ENCODE results near the gene DCXR.
A peak's percentile ranks its signal among the peaks of the same experiment; 100 is the strongest.

DCXR gene

GRCh38 chr17:82055023-82055964, 17.8 kb upstream of the DCXR start:
- no peak for DNase-seq (ENCODE audit: low spot score)

- DNase-seq (ENCODE audit: low spot score), result no peak
Observed at GRCh38 chr17:82054351-82055022, 17.0 kb upstream of the DCXR start.

- DNase-seq (ENCODE audit: low spot score), result no peak
Observed at GRCh38 chr17:82053556-82054263, 16.2 kb upstream of the DCXR start.

- DNase-seq (ENCODE audit: low spot score), result no peak
Observed at GRCh38 chr17:82053130-82053529, 15.6 kb upstream of the DCXR start.

GRCh38 chr17:82052638-82053059, 15.2 kb upstream of the DCXR start:
- DNase-seq (ENCODE audit: low spot score), result no peak

GRCh38 chr17:82051776-82052637, 14.5 kb upstream of the DCXR start, which contains the start of the genes GPS1 and RFNG:
GPS1 (plus strand) TSS chr17:82051898; CDS start chr17:82051932, 34 bp downstream.
RFNG (minus strand) TSS chr17:82051811; CDS start chr17:82051766, 45 bp downstream.
- DNase-seq (ENCODE audit: low spot score), result peak; percentile 64

GRCh38 chr17:82050761-82051641, 13.5 kb upstream of the DCXR start:
- no peak for DNase-seq (ENCODE audit: low spot score)

- DNase-seq (ENCODE audit: low spot score), result no peak
Observed at GRCh38 chr17:82050152-82050760, 12.8 kb upstream of the DCXR start.

GRCh38 chr17:82049521-82049971, 12.0 kb upstream of the DCXR start:
- no peak for DNase-seq (ENCODE audit: low spot score)

- no peak for DNase-seq (ENCODE audit: low spot score)
Observed at GRCh38 chr17:82049106-82049505, 11.6 kb upstream of the DCXR start.

- DNase-seq (ENCODE audit: low spot score), result no peak
Observed at GRCh38 chr17:82048571-82048971, 11.1 kb upstream of the DCXR start.

GRCh38 chr17:82047914-82048570, 10.5 kb upstream of the DCXR start:
- DNase-seq (ENCODE audit: low spot score), result no peak

GRCh38 chr17:82047379-82047778, 9.9 kb upstream of the DCXR start:
- no peak for DNase-seq (ENCODE audit: low spot score)

GRCh38 chr17:82046903-82047302, 9.4 kb upstream of the DCXR start:
- no peak for DNase-seq (ENCODE audit: low spot score)

GRCh38 chr17:82045936-82046484, 8.5 kb upstream of the DCXR start:
- no peak for DNase-seq (ENCODE audit: low spot score)

GRCh38 chr17:82043507-82043906, 6.0 kb upstream of the DCXR start:
- DNase-seq (ENCODE audit: low spot score), result no peak

- no peak for DNase-seq (ENCODE audit: low spot score)
Observed at GRCh38 chr17:82042649-82043048, 5.2 kb upstream of the DCXR start.

- no peak for DNase-seq (ENCODE audit: low spot score)
Observed at GRCh38 chr17:82041144-82041814, 3.8 kb upstream of the DCXR start.

Measured in cerebellar cortex (tissue), 1 donor.